ENCODE results near the gene LDLR. TPM values are rescaled to one million over a fixed set of nuclear protein-coding genes. Genes with fewer than 3 reads are reported as not detected.
A peak's percentile ranks its signal among the peaks of the same experiment; 100 is the strongest.
"Not testable (repeated sequence)": the region's sequence is repeated elsewhere in the genome, so short reads cannot be mapped to it uniquely, and the experiment has no call there.

LDLR gene
- polyA plus RNA-seq, 4 donors, result 21.9 to 29.5 (median 24.7) TPM

GRCh38 chr19:11069561-11069960, 19.7 kb upstream of the LDLR start:
- DNase-seq (ENCODE audit: low read depth in 4 of 4, low spot score in 2 of 4), result no peak

DNA sequence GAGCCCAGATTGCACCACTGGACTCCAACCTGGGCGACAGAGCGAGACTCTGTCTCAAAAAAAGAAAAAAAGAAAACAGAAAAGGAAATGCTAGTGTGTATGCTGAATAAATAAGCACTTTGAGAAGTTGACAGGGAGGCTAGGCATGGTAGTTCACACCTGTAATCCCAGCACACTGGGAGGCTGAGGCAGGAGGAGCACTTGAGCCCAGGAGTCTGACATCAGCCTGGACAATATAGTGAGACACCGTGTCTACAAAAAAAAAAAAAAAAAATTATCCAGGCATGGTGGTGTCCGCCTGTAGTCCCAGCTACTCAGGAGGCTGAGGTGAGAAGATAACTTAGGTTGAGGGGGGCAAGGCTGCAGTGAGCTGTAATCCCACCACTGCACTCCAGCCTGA, 19.1 kb upstream of the LDLR start:
- DNase-seq (ENCODE audit: low read depth in 4 of 4, low spot score in 2 of 4), result no peak

DNA sequence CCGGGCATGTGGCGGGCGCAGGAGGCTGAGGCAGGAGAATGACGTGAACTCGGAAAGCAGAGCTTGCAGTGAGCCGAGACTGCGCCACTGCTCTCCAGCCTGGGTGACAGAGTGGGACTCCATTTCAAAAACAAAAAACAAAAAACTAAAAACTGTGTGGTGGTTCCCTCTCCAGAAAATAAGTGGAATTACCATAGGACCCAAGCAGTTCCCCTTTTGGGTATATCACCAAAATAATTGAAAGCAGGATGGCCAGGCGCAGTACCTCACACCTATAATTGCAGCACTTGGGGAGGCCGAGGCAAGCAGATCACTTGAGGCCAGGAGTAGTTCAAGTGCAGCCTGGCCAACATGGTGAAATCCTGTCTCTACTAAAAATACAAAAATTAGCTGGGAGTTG, 15.7 kb upstream of the LDLR start:
- DNase-seq (ENCODE audit: low read depth in 4 of 4, low spot score in 2 of 4), result no peak

DNA sequence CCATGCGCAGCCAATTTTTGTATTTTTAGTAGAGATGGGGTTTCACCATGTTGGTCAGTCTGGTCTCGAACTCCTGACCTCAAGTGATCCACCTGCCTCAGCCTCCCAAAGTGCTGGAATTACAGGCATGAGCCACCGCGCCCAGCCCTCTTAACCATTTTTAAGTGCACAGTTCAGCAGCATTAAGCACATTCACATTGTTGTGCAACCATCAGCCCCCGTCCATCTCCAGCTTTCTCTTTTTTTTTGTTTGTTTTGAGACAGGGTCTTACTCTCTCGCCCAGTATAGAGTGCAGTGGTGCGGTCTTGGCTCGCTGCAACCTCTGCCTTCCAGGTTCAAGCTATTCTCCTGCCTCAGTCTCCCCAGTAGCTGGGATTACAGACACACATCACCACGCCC, 12.5 kb upstream of the LDLR start:
- DNase-seq (ENCODE audit: low read depth in 4 of 4, low spot score in 2 of 4), result not testable (repeated sequence)

DNA sequence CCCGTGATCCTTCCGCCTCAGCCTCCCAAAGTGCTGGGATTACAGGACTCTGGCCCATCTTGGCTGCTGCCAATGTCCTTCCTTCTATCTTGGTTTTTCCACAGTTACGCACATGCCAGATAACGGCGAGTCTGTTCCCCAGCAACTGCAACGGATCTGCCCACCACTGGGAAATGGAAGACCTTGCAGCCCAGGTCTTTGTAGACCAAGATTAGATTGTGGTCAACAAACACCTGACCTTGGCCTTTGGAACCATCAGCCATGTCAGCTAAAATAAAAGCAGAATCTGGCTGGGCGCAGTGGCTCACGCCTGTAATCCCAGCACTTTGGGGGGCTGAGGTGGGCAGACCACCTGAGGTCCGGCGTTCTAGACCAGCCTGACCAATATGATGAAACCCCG, 10.4 kb upstream of the LDLR start:
- DNase-seq (ENCODE audit: low read depth in 4 of 4, low spot score in 2 of 4), result no peak

GRCh38 chr19:11079999-11080398, 9.3 kb upstream of the LDLR start:
- DNase-seq (ENCODE audit: low read depth in 4 of 4, low spot score in 2 of 4), result no peak

- no peak for DNase-seq (ENCODE audit: low read depth in 4 of 4, low spot score in 2 of 4)
Observed at GRCh38 chr19:11087870-11088505, 1.3 kb upstream of the LDLR start.

- peak in 1 of 4 donors; percentile 25 for DNase-seq (ENCODE audit: low read depth in 4 of 4, low spot score in 2 of 4)
Observed at GRCh38 chr19:11088506-11089253, 583 bp upstream of the LDLR start.

- not testable (repeated sequence) for DNase-seq (ENCODE audit: low read depth in 4 of 4, low spot score in 2 of 4)
Observed at GRCh38 chr19:11090014-11090263, 676 bp downstream of the LDLR start.

- DNase-seq (ENCODE audit: low read depth in 4 of 4, low spot score in 2 of 4), result peak; percentile 67 to 93 (median 84)
Observed at GRCh38 chr19:11090264-11090996, 1.2 kb downstream of the LDLR start.

DNA sequence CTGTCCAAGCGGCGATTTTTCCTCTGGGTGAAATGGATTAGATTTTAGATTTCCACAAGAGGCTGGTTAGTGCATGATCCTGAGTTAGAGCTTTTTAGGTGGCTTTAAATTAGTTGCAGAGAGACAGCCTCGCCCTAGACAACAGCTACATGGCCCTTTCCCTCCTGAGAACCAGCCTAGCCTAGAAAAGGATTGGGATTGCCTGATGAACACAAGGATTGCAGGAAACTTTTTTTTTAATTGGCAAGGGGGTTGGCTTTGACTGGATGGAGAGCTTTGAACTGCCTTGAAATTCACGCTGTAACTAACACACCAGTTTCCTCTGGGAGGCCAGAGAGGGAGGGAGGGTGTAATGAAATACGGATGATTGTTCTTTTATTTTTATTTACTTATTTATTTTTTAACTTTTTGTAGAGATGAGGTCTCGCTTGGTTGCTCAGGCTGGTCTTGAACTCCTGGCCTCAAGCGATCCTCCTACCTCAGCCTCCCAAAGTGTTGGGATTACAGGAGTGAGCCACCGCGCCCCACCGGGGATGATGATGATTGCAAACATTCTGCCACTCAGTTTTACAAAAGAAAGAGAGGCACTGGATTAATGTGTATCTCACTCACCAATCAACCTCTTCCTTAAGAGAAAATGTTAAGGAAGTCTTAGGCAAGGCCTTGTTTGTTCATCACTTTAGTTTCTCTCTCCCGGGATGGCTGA, 1.9 kb downstream of the LDLR start:
- peak in 1 of 4 donors; percentile 19 for DNase-seq (ENCODE audit: low read depth in 4 of 4, low spot score in 2 of 4)

DNA sequence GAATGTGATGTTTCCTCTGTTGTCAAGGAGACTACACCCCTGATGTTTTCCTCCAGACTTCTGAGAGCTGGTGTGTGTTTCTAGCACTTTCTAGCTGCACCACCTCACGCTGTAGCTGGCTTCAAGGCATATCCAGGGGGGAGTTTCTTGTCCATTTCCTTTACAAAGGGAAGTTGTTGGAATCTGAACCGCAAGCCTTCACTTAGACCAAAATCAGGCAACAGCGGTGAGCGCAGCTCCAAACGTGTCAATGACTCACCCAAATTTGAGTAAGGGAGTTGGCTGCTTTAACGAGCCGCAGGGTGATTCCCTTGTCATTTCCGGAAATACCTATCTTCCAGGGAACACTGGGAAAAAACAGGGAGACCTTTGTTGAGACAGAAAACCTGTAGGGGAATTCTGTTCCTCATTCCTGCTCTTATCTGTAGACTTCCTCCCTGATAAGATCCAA, 2.5 kb downstream of the LDLR start:
- no peak for DNase-seq (ENCODE audit: low read depth in 4 of 4, low spot score in 2 of 4)

GRCh38 chr19:11092181-11092538, 2.9 kb downstream of the LDLR start:
- no peak for DNase-seq (ENCODE audit: low read depth in 4 of 4, low spot score in 2 of 4)

DNA sequence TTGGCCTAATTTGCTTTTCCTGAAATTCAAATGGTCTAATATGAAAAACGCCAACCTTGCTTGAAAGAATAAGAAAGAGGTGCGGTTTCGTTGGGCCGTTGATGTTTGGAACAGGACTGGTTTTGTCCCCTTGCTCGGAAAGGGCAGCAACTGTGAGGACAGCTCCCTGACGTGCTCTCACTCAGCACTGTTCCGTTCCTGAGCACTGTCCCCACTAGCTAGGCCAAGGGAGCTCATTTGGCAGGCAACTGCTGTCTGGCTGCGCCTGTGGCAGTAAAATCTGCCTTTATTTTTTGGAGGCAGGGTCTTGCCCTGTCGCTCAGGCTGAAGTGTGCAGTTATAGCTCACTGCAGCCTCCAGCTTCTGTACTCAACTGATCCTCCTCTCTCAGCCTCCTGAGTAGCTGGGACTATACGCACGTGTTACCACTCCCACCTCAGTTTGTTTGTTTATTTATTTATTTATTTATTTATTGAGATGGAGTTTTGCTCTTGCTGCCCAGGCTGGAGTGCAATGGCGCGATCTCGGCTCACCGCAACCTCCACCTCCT, 4.5 kb downstream of the LDLR start:
- DNase-seq (ENCODE audit: low read depth in 4 of 4, low spot score in 2 of 4), result no peak

DNA sequence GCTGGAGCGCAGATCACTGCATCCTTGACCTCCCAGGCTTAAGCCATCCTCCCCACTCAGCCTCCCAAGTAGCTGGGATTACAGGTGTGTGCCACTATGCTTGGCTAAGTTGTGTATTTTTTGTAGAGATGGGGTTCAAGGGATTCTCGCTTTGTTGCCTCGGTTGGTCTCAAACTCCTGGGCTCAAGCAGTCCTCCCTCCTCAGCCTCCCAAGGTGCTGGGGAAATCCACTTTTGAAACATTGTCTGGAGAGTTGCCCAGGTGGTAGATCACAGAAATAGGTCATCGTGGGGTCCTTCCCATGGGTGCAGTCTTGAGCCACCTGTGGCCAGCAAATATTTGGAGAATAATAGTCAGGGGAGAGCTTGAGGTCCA, 5.2 kb downstream of the LDLR start:
- DNase-seq (ENCODE audit: low read depth in 4 of 4, low spot score in 2 of 4), result no peak

GRCh38 chr19:11096210-11096841, 7.1 kb downstream of the LDLR start:
- no peak for DNase-seq (ENCODE audit: low read depth in 4 of 4, low spot score in 2 of 4)

DNA sequence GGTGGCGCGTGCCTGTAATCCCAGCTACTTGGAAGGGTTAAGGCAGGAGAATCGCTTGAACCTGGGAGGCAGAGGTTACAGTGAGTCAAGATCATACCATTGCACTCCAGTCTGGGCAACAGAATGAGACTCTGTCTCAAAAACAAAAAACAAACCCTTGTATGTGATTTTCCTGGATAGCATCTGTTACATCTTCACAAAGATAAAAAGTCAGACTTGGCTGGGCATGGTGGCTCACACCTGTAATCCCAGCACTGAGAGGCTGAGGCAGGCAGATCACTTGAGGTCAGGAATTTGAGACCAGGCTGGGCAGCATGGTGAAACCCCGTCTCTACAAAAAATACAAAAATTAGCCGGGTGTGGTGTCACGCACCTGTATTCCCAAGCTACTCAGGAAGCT, 8.1 kb downstream of the LDLR start:
- not testable (repeated sequence) for DNase-seq (ENCODE audit: low read depth in 4 of 4, low spot score in 2 of 4)

DNA sequence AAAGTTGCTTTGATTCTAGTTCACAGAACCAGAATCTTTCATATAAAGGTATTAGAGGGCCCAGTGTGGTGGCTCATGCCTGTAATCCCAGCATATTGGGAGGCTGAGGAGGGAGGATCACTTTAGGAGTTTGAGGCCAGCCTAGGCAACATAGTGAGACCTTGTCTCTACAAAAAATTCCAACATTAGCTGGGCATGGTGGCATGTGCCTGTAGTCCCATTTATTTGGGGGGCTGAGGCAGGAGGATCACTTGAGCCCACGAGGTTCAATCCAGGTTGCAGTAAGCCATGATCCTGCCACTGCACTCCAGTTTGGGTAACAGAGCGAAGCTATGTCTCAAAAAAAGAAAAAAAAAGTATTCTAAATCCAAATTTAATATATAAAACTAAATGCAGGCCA, 9.1 kb downstream of the LDLR start:
- no peak for DNase-seq (ENCODE audit: low read depth in 4 of 4, low spot score in 2 of 4)

DNA sequence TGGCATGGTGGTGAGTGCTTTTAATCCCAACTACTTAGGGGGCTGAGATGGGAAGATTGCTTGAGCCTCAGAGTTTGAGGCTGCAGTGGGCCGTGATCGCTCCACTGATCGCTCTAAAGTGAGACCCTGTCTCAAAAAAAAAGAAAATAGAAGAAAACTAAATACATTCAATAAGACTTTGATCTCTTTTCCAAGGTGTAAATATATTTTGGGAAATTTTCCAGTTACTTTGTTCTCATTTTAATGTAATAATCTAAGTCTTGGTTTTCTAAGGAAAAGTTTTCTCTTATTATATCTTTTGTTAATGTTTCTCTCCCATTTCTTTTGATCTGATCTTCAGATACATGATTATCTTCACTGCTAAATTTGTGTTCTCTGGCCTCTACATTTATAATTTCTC, 9.6 kb downstream of the LDLR start:
- no peak for DNase-seq (ENCODE audit: low read depth in 4 of 4, low spot score in 2 of 4)

DNA sequence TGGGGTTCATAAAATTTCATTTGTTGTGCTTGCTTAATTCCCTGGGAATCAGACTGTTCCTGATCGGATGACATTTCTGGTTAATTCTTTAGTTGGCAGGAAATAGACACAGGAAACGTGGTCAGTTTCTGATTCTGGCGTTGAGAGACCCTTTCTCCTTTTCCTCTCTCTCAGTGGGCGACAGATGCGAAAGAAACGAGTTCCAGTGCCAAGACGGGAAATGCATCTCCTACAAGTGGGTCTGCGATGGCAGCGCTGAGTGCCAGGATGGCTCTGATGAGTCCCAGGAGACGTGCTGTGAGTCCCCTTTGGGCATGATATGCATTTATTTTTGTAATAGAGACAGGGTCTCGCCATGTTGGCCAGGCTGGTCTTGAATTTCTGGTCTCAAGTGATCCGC, 10.8 kb downstream of the LDLR start:
- no peak for DNase-seq (ENCODE audit: low read depth in 4 of 4, low spot score in 2 of 4)

DNA sequence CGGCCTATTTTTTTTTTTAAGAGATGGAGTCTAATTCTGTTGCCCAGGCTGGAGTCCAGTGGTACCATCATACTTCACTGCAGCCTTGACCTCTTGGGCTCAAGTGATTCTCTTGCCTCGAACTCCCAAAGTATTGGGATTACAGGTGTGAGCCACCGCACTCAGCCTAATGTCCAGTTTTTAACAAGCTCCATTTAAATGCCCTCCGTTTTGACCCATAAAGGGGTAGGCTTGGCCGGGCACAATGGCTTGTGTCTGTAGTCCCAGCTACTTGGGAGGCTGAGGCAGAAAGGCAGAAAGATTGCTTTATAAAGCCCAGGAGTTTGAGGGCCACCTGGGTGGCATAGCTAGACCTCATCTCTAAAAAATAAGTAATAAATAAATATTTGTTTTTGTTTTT, 11.8 kb downstream of the LDLR start:
- DNase-seq (ENCODE audit: low read depth in 4 of 4, low spot score in 2 of 4), result no peak
